PFSK-1 (cell line): ENCODE results near the gene ACTR10.

Experiments used
- FOXP2 ChIP-seq: optimal IDR thresholded peaks from 2 replicates; pipeline ENCODE3; 2011; ENCODE audit warnings: borderline replicate concordance, control low read depth, inconsistent platforms; ENCODE audit not compliant: insufficient read depth; ENCODE audit errors: extremely low read length, extremely low read depth
- POLR2AphosphoS5 ChIP-seq: IDR thresholded peaks from 2 replicates; pipeline ENCODE4 v1.6.1; 2012; ENCODE audit warnings: low read depth, mild to moderate bottlenecking, control low read depth, low read length, moderate library complexity
- REST ChIP-seq, 2 experiments: IDR thresholded peaks; 2 replicates each; pipeline versions ENCODE4 v1.6.1 to v1.8.0; 2011 to 2012; ENCODE audit warnings: low read depth in 2 of 2, low read length in 2 of 2, control low read depth in 1 of 2, inconsistent platforms in 1 of 2, mild to moderate bottlenecking in 1 of 2, moderate library complexity in 1 of 2; ENCODE audit not compliant: insufficient read depth in 1 of 2
- SIN3A ChIP-seq: IDR thresholded peaks from 2 replicates; pipeline ENCODE4 v1.6.1; 2012; ENCODE audit warnings: mild to moderate bottlenecking, low read length, moderate library complexity, borderline replicate concordance; ENCODE audit not compliant: insufficient read depth
- TAF1 ChIP-seq: IDR thresholded peaks from 2 replicates; pipeline ENCODE4 v1.6.1; 2012; ENCODE audit warnings: low read length, control low read depth, borderline replicate concordance; ENCODE audit not compliant: insufficient read depth

Gene ACTR10

DNA sequence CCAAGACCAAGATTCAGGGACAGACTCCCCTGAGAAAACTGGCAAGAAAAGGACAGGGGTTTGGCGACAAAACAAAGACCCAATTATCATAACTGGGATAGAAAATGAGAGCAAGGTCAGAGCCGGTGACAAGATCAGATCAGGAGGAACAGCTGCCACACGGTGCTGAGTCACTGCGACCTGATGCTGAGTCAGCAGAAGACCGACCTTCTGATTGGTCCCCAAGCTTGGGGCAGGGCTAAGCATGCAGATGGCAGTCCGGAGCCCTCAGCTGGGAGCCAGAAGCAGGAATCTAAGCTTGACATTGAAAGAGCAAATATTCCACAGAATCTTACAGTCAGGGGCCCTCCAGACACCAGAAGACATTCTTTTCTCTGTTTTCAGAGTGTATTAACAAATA lies 28.9 kb upstream of the ACTR10 start:
- TF ChIP-seq SIN3A = no peak
- no peak for TF ChIP-seq TAF1
- no peak for TF ChIP-seq POLR2AphosphoS5
- TF ChIP-seq REST (IDR thresholded peaks at IDR 0.05; ENCODE audit: insufficient read depth in 1 of 2, low read depth in 2 of 2, low read length in 2 of 2) = no peak
- no peak for TF ChIP-seq FOXP2

DNA sequence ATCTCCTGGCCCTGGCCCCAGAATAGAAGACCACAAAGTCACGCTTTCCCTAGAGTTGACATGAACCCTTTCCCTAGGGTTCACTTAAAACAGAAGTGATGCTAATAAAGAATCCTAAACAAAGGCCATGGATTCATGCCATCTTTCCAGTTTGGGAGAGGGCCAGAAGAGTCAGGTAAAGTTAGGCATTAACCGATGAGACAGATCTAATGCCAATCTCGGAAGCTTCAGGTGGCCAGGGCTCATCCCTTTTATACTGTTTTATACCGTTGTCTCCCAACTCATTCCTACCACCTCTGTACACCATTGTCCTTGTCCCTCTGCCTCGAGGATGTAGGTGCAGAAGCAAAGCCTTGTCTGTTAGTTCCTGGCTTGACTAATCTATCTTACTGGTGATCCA lies 22.8 kb upstream of the ACTR10 start:
- no peak for TF ChIP-seq REST (IDR thresholded peaks at IDR 0.05; ENCODE audit: insufficient read depth in 1 of 2, low read depth in 2 of 2, low read length in 2 of 2)
- TF ChIP-seq TAF1 = no peak
- no peak for TF ChIP-seq FOXP2
- no peak for TF ChIP-seq POLR2AphosphoS5
- no peak for TF ChIP-seq SIN3A

- TF ChIP-seq SIN3A = no peak
Observed at GRCh38 chr14:58189176-58189575, 10.8 kb upstream of the ACTR10 start.

DNA sequence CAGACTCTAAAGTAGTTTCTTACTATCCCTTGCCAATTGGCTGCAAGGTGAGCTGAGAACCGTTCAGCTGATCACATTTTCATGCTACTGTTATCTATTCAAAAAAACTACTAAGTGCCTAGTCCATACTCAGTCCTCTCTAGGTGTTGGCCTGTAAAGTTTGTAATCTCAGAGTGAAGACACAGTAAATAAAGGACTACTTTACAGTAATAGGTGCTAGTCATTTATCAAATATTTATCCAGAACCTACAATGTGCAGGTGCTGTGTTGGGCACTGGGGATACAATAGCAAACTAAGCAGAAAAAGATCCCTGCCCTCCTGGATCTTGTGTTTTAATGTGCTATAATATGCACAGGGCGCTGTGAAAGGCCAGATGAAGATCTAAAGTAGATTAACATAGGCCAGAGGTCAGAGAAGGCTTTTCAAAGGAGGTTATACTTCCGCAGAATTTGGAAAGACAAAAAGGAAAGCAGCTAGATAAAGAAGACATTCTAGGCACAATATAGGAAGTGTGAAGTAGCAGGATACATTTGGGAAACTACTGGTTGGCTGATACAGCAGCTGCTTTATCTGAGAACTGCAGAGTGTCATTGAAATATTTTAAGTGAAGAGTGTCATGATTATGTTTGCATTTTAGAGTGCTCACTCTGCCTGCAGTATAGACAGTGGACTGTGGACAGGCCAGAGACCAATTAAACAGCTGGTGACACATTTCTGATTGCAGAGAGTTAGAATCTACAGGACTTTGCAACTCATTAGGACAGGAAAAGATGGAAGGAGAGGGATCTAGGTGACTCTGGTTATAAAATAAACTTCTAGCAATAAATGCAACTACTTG lies 8.0 kb upstream of the ACTR10 start:
- TF ChIP-seq REST (IDR thresholded peaks at IDR 0.05; ENCODE audit: insufficient read depth in 1 of 2, low read depth in 2 of 2, low read length in 2 of 2) = no peak
- no peak for TF ChIP-seq POLR2AphosphoS5
- no peak for TF ChIP-seq FOXP2
- TF ChIP-seq SIN3A = no peak
- no peak for TF ChIP-seq TAF1

DNA sequence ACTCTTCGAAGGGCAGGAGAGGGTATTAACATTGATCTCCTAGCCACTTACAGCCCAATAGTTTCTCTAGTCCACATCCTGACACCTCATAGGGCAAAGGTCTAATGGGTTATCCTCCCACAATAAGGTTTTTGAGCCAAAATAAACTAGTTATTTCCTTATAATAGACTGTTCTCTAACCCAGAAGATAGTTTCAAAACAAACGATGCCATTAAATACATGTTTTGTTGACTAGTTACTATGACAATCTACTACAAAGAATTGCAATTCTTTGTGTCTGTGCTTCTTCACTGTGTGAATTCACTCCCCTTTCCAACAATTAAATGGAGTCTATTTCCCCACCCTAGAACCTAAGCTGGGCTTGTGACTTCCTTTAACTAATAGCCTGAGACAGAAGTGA lies 6.4 kb upstream of the ACTR10 start:
- TF ChIP-seq SIN3A (no peak), POLR2AphosphoS5 (no peak), TAF1 (no peak), REST (IDR thresholded peaks at IDR 0.05; ENCODE audit: insufficient read depth in 1 of 2, low read depth in 2 of 2, low read length in 2 of 2) (no peak), FOXP2 (no peak)
